ENCODE data around the gene AADACL4. TPM values are rescaled to one million over a fixed set of nuclear protein-coding genes. Genes with fewer than 3 reads are reported as not detected.

The AADACL4 gene
- total and polyA plus RNA-seq, 9 of the 15 experiments (the other 6 are each of a cell fraction or from before 2014, with no cell fraction given), result not detected

DNA sequence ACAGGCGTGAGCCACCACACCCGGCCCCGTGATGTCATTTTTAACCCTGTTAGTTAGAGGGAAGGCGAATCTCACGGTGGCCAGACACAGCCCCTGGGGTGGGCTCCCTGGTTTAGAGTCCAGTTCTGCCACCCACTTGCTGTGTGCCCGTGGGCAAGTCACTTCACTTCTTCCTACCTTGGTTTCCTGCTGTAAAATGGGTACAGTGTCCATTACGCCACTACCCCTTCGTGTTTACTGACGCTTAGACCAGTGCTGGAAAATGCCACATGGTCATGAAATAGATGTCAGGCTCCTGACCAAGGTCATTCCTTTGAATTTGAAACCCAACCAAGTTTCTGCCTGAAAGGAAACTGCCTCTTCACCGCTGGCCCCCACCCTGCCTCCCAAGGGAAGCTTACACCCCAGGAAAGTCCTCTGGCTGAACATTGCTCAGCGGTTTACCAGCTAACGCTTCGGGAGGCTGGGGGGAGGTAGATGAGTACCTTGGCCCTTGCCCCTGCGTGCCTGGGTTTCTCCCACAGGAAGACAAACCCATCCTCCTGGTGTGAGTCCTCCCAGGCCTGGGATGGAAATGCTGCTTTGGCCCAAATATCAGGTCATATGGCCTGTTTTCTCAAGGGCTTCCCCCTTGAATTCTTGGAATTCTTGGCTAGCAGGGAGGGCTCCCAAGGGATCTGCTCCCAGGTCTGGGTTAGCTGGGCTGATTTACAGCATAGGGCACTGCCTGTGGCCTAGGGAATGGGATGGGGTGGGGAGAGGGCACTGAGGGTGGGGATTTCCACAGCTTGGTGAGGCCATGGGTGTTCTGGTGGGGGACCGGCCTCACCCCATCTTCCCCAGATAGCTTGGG, 7.6 kb upstream of the AADACL4 start (continued):
- TF ChIP-seq ARID4B (CRISPR knock-in tag; IDR thresholded peaks at IDR 0.05), result 0 out of 2 replicates have a peak, but pooled peaks have one; percentile 35
- TF ChIP-seq, protein P1, sequence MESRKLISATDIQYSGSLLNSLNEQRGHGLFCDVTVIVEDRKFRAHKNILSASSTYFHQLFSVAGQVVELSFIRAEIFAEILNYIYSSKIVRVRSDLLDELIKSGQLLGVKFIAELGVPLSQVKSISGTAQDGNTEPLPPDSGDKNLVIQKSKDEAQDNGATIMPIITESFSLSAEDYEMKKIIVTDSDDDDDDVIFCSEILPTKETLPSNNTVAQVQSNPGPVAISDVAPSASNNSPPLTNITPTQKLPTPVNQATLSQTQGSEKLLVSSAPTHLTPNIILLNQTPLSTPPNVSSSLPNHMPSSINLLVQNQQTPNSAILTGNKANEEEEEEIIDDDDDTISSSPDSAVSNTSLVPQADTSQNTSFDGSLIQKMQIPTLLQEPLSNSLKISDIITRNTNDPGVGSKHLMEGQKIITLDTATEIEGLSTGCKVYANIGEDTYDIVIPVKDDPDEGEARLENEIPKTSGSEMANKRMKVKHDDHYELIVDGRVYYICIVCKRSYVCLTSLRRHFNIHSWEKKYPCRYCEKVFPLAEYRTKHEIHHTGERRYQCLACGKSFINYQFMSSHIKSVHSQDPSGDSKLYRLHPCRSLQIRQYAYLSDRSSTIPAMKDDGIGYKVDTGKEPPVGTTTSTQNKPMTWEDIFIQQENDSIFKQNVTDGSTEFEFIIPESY (CRISPR knock-in tag; IDR thresholded peaks at IDR 0.05), result peak; percentile 66; the same call in 1 of the 2 replicates

All from K562 (cell line).